ENCODE data around the gene MAEA.

GRCh38 chr4:1279253-1279652, 10.4 kb upstream of the MAEA start:
- TF ChIP-seq POLR2A (IDR thresholded peaks at IDR 0.05), result no peak
- no peak for TF ChIP-seq EP300 (IDR thresholded peaks at IDR 0.05)

Measured in ovary (tissue), 1 donor.